ENCODE results near the gene PCDHGA7.

- TF ChIP-seq CTCF (IDR thresholded peaks at IDR 0.05) (no peak), POLR2A (IDR thresholded peaks at IDR 0.05) (no peak)
Observed at GRCh38 chr5:141342773-141343172, 39.8 kb upstream of the PCDHGA7 start.

All from thyroid gland (tissue), 4 donors.